NT2/D1 (cell line): ENCODE measurements around the gene RNU6-9.
A peak's percentile ranks its signal among the peaks of the same experiment; 100 is the strongest.

Source experiments
- DNase-seq: peaks from one replicate; pipeline ENCODE4 v3.0.0-alpha.2; 2011; ENCODE audit warnings: low read depth, low spot score
- H3K27me3 ChIP-seq: 2 replicates; pipeline ENCODE4 v1.6.0; 2011; ENCODE audit warnings: mild to moderate bottlenecking; ENCODE audit not compliant: insufficient read length, insufficient read depth
- H3K36me3 ChIP-seq: 2 replicates; pipeline ENCODE4 v1.6.1; 2011; ENCODE audit warnings: mild to moderate bottlenecking, low read length, mixed read lengths; ENCODE audit not compliant: insufficient read depth, insufficient read length
- H3K4me1 ChIP-seq: 2 replicates; pipeline ENCODE4 v1.5.1; 2011; ENCODE audit not compliant: insufficient read depth, insufficient read length
- H3K4me3 ChIP-seq: 2 replicates; pipeline ENCODE4 v1.5.1; 2011; ENCODE audit warnings: low read depth; ENCODE audit not compliant: insufficient read length
- H3K9ac ChIP-seq: 2 replicates; pipeline ENCODE4 v1.6.0; 2011; ENCODE audit warnings: low read depth; ENCODE audit not compliant: insufficient read length
- H3K9me3 ChIP-seq: 2 replicates; pipeline ENCODE4 v1.5.1; 2011; ENCODE audit warnings: mild to moderate bottlenecking, low read length; ENCODE audit not compliant: insufficient read depth
- SUZ12 ChIP-seq: IDR thresholded peaks from 2 replicates; pipeline ENCODE4 v1.6.1; 2011; ENCODE audit not compliant: insufficient read length, insufficient read depth; ENCODE audit errors: extremely low read depth
- YY1 ChIP-seq: IDR thresholded peaks from 2 replicates; pipeline ENCODE4 v1.6.1; 2011; ENCODE audit not compliant: insufficient read length, insufficient read depth
- ZNF274 ChIP-seq: IDR thresholded peaks from 2 replicates; pipeline ENCODE4 v1.6.1; 2011; ENCODE audit warnings: mild to moderate bottlenecking, low read depth, low read length

RNU6-9 gene

DNA sequence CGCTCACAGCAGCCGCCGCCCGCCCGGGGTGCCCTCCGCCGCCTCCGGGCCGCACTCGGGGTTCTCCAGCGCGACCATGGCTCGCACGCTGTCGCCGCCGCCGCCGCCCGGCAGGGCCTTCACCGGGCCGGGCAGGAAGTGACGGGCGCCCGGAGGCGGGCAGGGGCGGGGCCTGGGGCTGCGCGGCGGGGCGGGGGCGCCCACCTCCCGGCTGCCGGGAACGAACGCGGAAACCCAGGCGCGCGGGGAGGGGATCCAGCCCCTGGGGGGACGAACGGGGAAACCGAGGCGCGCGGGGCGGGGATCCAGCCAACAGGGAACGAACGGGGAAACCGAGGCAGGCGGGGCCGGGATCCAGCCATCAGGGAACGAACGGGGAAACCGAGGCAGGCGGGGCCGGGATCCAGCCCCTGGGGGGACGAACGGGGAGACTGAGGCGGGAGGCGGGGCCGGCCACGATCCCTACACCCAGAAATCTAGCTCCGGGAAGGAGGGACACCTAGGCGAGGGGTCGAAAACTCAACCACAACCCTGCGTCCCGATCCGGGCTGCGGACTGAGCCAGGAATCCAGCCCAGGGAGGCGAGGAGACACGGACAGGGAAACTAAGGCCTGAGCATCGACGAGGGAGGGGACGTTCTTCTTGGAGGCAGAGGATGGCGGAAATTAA lies 19.9 kb downstream of the RNU6-9 start, which contains the start of gene R3HDM4:
R3HDM4 (minus strand) TSS at position 140 of the 669 bp plus-strand sequence; CDS start at position 78, 62 bp downstream.
- no peaks in the 10 kb centered on the region for H3K36me3 ChIP-seq
- no peaks in the 10 kb centered on the region for H3K9me3 ChIP-seq
- no peak for DNase-seq
- peak within 1 kb of the TSS; percentile 69 for H3K4me3 ChIP-seq
- TF ChIP-seq ZNF274 (no peak), SUZ12 (no peak)
- peaks cover 13% of the 10 kb centered on the region for H3K4me1 ChIP-seq
- H3K27me3 ChIP-seq, result peaks cover 25% of the 10 kb centered on the region
- H3K9ac ChIP-seq, result peak within 1 kb of the TSS; percentile 85

DNA sequence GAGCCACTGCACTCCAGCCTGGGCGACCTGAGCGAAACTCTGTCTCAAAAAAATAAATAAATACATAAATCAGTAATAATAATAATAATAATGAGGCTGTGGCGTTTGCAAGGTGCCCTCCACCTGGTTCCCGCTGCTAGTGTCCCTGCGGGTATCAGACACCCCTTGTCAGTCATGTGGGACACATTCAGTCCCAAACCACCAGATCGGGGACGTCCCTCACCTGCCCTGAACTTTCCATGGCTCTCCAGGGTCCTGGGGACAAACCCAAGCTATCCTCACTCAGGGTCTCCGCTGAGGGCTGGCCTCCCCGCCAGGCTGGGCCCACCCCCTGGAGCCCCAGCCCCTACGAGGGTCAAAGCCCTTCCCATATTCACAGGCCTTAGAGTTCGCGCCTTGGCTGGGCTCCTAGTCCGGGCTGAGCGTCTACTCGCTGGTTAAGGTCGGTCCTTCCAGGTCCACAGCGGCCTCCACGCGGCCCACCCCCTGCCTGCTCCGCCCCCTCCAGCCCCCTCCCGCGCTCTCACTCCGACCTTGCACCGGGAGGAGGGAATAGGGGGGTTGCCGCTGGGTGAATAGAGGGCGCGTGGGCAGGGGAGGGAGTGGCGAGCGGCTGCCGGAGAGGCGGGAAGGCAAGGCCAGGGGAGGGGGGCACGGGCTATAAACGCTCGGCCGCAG lies 23.5 kb downstream of the RNU6-9 start:
- H3K4me1 ChIP-seq, result peaks cover 25% of the 10 kb centered on the region
- peak overlapping the region; percentile 71 for H3K4me3 ChIP-seq
- peaks cover 57% of the 10 kb centered on the region for H3K27me3 ChIP-seq

DNA sequence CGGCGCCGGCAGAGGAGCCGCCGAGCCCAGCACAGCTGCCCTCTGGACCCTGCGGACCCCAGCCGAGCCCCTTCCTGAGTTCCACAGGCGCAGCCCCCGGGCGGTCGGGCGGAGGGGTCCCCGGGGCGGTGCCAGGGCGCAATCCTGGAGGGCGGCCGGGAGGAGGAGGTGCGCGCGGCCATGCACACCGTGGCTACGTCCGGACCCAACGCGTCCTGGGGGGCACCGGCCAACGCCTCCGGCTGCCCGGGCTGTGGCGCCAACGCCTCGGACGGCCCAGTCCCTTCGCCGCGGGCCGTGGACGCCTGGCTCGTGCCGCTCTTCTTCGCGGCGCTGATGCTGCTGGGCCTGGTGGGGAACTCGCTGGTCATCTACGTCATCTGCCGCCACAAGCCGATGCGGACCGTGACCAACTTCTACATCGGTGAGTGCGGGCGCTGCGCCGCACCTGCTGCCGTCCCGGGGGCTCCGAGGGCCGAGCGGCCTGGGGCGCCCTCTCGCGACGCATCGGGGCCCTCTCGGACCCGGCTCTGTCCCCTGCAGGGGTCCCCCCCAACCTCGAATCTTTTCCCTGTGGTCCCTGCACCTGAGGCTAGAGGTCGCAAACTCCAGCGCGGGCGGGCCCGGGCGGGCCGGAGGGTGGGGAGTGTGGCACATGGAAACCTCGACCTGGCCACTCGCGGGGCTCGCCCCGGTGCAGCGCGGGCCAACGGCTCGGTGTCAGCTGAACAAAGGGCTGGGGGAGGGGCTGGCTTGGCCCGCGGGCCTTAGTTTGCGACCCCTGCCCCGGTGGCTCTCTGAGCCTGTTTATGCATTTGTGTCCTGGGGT lies 24.3 kb downstream of the RNU6-9 start, which contains the start of gene KISS1R:
KISS1R (plus strand) TSS at position 11 of the 829 bp plus-strand sequence; CDS start at position 181, 170 bp downstream.
- peaks cover 25% of the 10 kb centered on the region for H3K4me1 ChIP-seq
- no peaks in the 10 kb centered on the region for H3K9me3 ChIP-seq
- DNase-seq, result peak; percentile 65
- TF ChIP-seq ZNF274, result no peak
- no peak for TF ChIP-seq YY1
- peak; percentile 77 for TF ChIP-seq SUZ12
- H3K9ac ChIP-seq, result peak within 1 kb of the TSS; percentile 72
- H3K36me3 ChIP-seq, result no peaks in the 10 kb centered on the region
- peaks cover 57% of the 10 kb centered on the region for H3K27me3 ChIP-seq
- peak within 1 kb of the TSS; percentile 71 for H3K4me3 ChIP-seq

More for the DNA sequence above, 23.5 kb downstream of the RNU6-9 start:
- TF ChIP-seq ZNF274 (no peak), YY1 (no peak), SUZ12 (no peak)
- no peaks in the 10 kb centered on the region for H3K9me3 ChIP-seq
- DNase-seq, result no peak
- H3K36me3 ChIP-seq, result no peaks in the 10 kb centered on the region
- peak overlapping the region; percentile 72 for H3K9ac ChIP-seq

DNA sequence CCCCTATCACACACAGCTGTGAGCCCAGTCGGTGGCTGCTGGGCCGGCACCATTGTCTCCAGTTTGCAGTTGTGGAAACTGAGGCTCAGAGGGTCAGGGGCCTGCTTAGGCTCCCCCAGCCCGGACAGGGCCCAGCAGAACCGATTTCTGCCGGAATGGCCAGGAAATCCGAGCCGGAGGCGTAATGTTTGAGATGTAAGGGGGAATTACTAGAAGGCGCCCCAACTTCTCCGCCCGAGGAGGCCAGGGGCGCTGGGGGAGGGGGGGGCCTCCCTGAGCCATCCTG lies 24.8 kb downstream of the RNU6-9 start:
- peak overlapping the region; percentile 42 for H3K9ac ChIP-seq
- no peak for DNase-seq

DNA sequence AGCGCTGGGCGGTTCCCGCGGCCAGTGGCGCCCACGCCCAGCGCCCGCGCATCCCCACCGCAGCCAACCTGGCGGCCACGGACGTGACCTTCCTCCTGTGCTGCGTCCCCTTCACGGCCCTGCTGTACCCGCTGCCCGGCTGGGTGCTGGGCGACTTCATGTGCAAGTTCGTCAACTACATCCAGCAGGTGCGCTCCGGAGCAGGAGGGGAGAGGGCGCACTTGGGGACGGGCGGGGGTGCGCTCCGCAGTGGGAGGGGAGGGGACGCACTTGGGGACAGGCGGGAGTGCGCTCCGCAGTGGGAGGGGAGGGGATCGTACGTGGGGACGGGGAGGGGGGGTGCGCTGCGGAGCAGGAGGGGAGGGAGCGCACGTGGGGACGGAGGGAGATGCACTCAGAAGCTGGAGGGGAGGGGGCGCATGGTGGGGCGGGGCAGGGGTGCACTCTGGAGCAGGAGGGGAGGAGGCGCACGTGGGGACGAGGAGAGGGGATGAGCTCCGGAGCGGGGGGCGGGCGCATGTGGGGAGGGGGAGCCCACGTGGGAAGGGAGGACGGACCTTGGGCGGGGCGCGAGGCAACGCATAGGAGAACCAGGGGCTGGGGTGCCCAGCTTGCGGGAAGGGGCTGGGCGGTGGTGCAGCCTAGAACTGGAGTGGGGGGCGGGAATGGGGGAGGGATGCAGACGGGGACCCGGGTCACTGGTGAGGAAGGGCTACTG lies 25.4 kb downstream of the RNU6-9 start:
- H3K36me3 ChIP-seq, result no peaks in the 10 kb centered on the region
- H3K27me3 ChIP-seq, result peaks cover 54% of the 10 kb centered on the region
- no peak for DNase-seq
- no peak for TF ChIP-seq ZNF274
- H3K9ac ChIP-seq, result peak overlapping the region; percentile 32
- peaks cover 23% of the 10 kb centered on the region for H3K4me1 ChIP-seq
- no peaks in the 10 kb centered on the region for H3K9me3 ChIP-seq
- H3K4me3 ChIP-seq, result peak overlapping the region; percentile 71

More for the DNA sequence above, 24.8 kb downstream of the RNU6-9 start:
- H3K4me1 ChIP-seq, result peaks cover 25% of the 10 kb centered on the region
- H3K9me3 ChIP-seq, result no peaks in the 10 kb centered on the region
- peak overlapping the region; percentile 71 for H3K4me3 ChIP-seq
- H3K36me3 ChIP-seq, result no peaks in the 10 kb centered on the region
- H3K27me3 ChIP-seq, result peaks cover 57% of the 10 kb centered on the region
- TF ChIP-seq SUZ12 (no peak), YY1 (no peak), ZNF274 (no peak)

DNA sequence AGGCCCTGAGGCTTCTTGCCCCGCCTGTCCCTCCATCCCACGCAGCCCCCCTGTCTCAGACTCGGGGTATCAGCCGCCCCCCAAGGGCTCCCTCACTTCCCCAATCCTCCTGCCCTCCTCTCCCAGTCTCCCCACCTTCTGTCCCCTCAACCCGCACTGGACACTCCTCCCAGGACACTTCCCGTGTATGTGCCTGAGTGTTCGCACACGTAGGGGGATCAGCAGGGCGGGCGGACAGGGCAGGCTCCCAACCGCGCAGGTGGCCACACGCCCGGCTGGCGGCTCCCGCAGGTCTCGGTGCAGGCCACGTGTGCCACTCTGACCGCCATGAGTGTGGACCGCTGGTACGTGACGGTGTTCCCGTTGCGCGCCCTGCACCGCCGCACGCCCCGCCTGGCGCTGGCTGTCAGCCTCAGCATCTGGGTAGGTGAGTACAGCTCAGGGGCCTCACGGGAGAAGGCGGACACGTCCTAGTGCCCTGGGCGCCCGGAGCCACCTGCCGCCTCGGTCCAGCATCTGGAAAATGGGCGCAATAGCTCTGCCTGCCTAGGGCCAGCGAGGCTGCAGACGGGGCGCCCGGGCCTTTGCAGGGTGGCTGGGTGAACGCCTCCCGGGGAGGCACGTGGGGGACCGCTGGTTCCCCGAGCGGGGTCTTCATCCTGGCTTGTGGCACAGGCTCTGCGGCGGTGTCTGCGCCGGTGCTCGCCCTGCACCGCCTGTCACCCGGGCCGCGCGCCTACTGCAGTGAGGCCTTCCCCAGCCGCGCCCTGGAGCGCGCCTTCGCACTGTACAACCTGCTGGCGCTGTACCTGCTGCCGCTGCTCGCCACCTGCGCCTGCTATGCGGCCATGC lies 26.1 kb downstream of the RNU6-9 start:
- peak overlapping the region; percentile 10 for H3K9ac ChIP-seq
- no peaks in the 10 kb centered on the region for H3K36me3 ChIP-seq
- peaks cover 52% of the 10 kb centered on the region for H3K27me3 ChIP-seq
- H3K4me1 ChIP-seq, result peaks cover 25% of the 10 kb centered on the region
- peak overlapping the region; percentile 21 for H3K4me3 ChIP-seq
- H3K9me3 ChIP-seq, result no peaks in the 10 kb centered on the region
- TF ChIP-seq YY1 (no peak), ZNF274 (no peak), SUZ12 (peak; percentile 86)
- no peak for DNase-seq
